BJ (cell line): ENCODE measurements around the gene UBN1. TPM values are rescaled to one million over a fixed set of nuclear protein-coding genes. Genes with fewer than 3 reads are reported as not detected.

ENCODE experiments used
- CTCF ChIA-PET: fragments of 350-600 bp; formaldehyde crosslinking; extraction: SDS; loops from one replicate; lab custom pipeline; 2021; ENCODE audit warnings: antibody characterized with exemption, inconsistent platforms; lab: Yijun Ruan, JAX
- POLR2A ChIA-PET: fragments of 300-600 bp; sonication (Branson Sonifier 250); formaldehyde crosslinking; extraction: SDS; loops from one replicate; lab custom pipeline; 2021; ENCODE audit warnings: antibody characterized with exemption; lab: Charles Lee
- DNase-seq: peaks from one replicate; pipeline ENCODE4 v3.0.0-alpha.2; 2011; ENCODE audit warnings: low read depth
- H3K27me3 ChIP-seq: 2 replicates; pipeline ENCODE4 v1.6.0; 2011; ENCODE audit warnings: low read length; ENCODE audit not compliant: control insufficient read depth, insufficient read depth
- H3K36me3 ChIP-seq: 2 replicates; pipeline ENCODE4 v1.5.1; 2011; ENCODE audit warnings: low read length; ENCODE audit not compliant: control insufficient read depth, insufficient read depth
- H3K4me3 ChIP-seq: 2 replicates; pipeline ENCODE4 v1.5.1; 2011; ENCODE audit warnings: low read depth, mild to moderate bottlenecking, control low read depth, low read length
- CTCF ChIP-seq: IDR thresholded peaks from 2 replicates; pipeline ENCODE4 v1.5.1; 2011; ENCODE audit warnings: low read depth, mild to moderate bottlenecking, control low read depth, inconsistent platforms, low read length, moderate library complexity; ENCODE audit not compliant: insufficient read depth
- polyA plus RNA-seq: library from polyadenylated mRNA; depleted of rRNA; stranded (reverse); fragments of >200 nt; gene quantifications from 2 replicates; pipeline ENCODE4 v1.2.3, GENCODE V29; 2011

The UBN1 gene
- polyA plus RNA-seq, 1 experiment, result 11.2 TPM

GRCh38 chr16:4873091-4873490 lies 25.8 kb downstream of the UBN1 start:
- no peak for DNase-seq
- no peak overlapping the region for H3K4me3 ChIP-seq
- H3K27me3 ChIP-seq, result no peaks in the 10 kb centered on the region
- TF ChIP-seq CTCF, result no peak
- ChIA-PET CTCF (interaction anchor here (1.8 kb wide), 1 partner anchor 15 kb away, joined by 5 read pairs; no protein-coding TSS in a partner anchor), POLR2A (no interaction called here)
- peaks cover 44% of the 10 kb centered on the region for H3K36me3 ChIP-seq

- no peak for DNase-seq
- Histone ChIP-seq H3K4me3 (no peak overlapping the region), H3K36me3 (peaks cover 49% of the 10 kb centered on the region), H3K27me3 (no peaks in the 10 kb centered on the region)
- ChIA-PET CTCF (interaction anchor here (0.8 to 1.6 kb wide), 3 partner anchors 10 to 81 kb away, joined by 3 to 4 read pairs (median 4); no protein-coding TSS in a partner anchor), POLR2A (no interaction called here)
- TF ChIP-seq CTCF, result no peak
These were observed 27.4 kb downstream of the UBN1 start for GRCh38 chr16:4874666-4875065.

GRCh38 chr16:4876646-4877379 lies 29.5 kb downstream of the UBN1 start:
- CTCF ChIA-PET, result no interaction called here
- Histone ChIP-seq H3K36me3 (peaks cover 49% of the 10 kb centered on the region), H3K4me3 (no peak overlapping the region), H3K27me3 (no peaks in the 10 kb centered on the region)
- POLR2A ChIA-PET, result no interaction called here
- TF ChIP-seq CTCF, result no peak
- no peak for DNase-seq

GRCh38 chr16:4877380-4877685 lies 30.1 kb downstream of the UBN1 start:
- Histone ChIP-seq H3K4me3 (no peak overlapping the region), H3K36me3 (peaks cover 45% of the 10 kb centered on the region), H3K27me3 (no peaks in the 10 kb centered on the region)
- ChIA-PET POLR2A (no interaction called here), CTCF (no interaction called here)
- no peak for TF ChIP-seq CTCF
- DNase-seq, result no peak

- ChIA-PET CTCF (no interaction called here), POLR2A (no interaction called here)
- Histone ChIP-seq H3K4me3 (no peak overlapping the region), H3K27me3 (no peaks in the 10 kb centered on the region), H3K36me3 (peaks cover 53% of the 10 kb centered on the region)
- no peak for TF ChIP-seq CTCF
- no peak for DNase-seq
These were observed 31.8 kb downstream of the UBN1 start for GRCh38 chr16:4879049-4879448.
